Coronary artery (tissue), 2 donors: ENCODE measurements around the gene ABHD4.

Source experiments
- DNase-seq: peaks from one replicate; pipeline ENCODE4 v3.0.0-alpha.2; 2017; ENCODE audit warnings: low spot score
- H3K27ac ChIP-seq, 2 donors: fragments of 200-600 bp; sonication (generic); one replicate each; pipeline ENCODE4 v1.5.1; 2016 to 2019
- H3K4me3 ChIP-seq: fragments of 200-600 bp; sonication (generic); 2 replicates; pipeline ENCODE4 v1.5.1; 2016; ENCODE audit warnings: mild to moderate bottlenecking, moderate library complexity
- TF ChIP-seq, protein P1 (sequence below): fragments of 200-600 bp; sonication (generic); IDR thresholded peaks from one replicate; pipeline ENCODE4 v1.5.1; 2019; ENCODE audit warnings: antibody characterized with exemption

The ABHD4 gene

GRCh38 chr14:22569737-22570131 is 28.4 kb upstream of the ABHD4 start:
- Histone ChIP-seq H3K4me3 (no peak overlapping the region), H3K27ac (no peak overlapping the region)
- TF ChIP-seq, protein P1, sequence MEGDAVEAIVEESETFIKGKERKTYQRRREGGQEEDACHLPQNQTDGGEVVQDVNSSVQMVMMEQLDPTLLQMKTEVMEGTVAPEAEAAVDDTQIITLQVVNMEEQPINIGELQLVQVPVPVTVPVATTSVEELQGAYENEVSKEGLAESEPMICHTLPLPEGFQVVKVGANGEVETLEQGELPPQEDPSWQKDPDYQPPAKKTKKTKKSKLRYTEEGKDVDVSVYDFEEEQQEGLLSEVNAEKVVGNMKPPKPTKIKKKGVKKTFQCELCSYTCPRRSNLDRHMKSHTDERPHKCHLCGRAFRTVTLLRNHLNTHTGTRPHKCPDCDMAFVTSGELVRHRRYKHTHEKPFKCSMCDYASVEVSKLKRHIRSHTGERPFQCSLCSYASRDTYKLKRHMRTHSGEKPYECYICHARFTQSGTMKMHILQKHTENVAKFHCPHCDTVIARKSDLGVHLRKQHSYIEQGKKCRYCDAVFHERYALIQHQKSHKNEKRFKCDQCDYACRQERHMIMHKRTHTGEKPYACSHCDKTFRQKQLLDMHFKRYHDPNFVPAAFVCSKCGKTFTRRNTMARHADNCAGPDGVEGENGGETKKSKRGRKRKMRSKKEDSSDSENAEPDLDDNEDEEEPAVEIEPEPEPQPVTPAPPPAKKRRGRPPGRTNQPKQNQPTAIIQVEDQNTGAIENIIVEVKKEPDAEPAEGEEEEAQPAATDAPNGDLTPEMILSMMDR: no peak
- DNase-seq: no peak

DNA sequence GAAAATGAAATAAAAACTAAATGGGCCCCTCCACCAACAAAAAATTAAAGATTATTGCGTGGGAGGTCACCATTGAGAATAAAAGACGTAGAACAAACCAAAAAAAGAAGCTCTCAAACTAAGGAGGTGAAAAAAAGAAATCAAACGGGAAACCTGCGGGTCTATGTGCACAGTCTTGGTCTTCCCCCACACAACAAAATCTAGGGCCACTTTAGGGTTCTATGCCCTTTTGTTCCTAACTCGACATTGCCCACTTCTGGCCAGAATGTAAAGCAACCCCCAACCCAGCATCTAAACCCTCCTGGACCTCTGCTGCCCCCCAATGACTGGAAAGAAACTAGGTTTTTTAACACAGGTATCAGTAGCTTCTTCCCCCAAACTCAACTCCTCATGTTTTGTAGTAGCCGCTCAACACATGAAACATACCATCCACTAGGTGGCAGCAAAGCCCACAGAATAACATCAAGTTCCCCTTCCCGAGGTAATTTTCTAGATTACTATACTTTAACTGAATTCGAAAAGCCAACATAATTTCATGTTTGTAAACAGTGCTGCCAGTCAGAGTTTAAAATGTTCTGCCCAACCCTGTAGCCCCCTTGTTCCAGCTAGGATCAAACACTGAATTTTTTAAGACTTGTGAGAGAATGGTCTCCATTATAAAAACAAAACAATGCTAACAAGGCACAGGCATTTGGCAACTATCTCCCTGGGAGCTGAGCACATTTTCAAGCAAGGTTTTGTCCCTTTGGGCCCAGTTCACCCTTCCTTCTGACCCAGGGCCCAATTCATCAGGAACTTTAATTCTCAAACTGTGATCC is 27.8 kb upstream of the ABHD4 start:
- Histone ChIP-seq H3K4me3 (peak overlapping the region; percentile 5), H3K27ac (peak overlapping the region; percentile 42 to 45)
- DNase-seq: no peak
- TF ChIP-seq, protein P1: peak; percentile 61

GRCh38 chr14:22572562-22573058 is 25.5 kb upstream of the ABHD4 start:
- TF ChIP-seq, protein P1: no peak
- DNase-seq: no peak
- Histone ChIP-seq H3K27ac (peak overlapping the region in 1 of 2 donors; percentile 39), H3K4me3 (no peak overlapping the region)

DNA sequence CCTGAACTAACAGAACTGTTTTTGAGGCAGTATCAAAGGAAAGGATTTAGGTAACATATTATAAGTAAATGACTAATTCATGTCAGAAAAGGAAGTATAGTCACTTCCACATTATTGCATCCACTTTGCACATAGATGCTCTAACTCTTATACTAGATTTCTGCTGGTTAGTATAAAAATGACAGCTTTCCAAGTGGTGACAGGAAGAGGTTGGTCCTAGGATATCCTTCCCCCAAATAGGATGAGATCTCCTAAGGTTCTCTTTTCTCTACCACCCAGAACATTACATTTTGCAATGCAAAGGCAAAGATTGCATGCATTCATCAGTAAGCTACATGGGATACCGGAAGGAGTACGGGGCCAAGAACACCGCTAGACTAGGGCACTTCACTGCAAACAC is 24.3 kb upstream of the ABHD4 start:
- H3K27ac ChIP-seq: no peak overlapping the region
- no peak for DNase-seq
- TF ChIP-seq, protein P1: no peak

GRCh38 chr14:22577334-22577908 is 20.7 kb upstream of the ABHD4 start:
- Histone ChIP-seq H3K27ac (no peak overlapping the region), H3K4me3 (no peak overlapping the region)
- TF ChIP-seq, protein P1: no peak
- DNase-seq: no peak

More for the DNA sequence above, 24.3 kb upstream of the ABHD4 start:
- H3K4me3 ChIP-seq: no peak overlapping the region

DNA sequence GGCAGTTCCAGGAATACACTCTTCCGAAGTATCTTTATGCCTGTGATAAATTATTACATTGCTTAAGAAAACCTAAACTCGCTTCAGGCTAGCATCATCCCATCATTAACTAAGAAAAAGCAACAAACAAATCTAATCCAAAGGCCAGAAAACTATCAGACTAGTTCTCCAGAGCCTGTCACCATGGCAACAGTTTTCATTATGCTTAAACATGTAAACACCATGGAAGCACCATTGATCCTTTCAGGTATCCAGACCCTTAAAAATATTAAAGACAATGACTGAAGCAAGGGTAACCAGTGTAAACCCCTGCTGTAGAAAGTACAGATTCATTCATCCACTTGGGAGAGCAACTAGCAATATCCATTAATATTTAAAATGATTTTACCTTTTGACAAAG is 18.9 kb upstream of the ABHD4 start:
- TF ChIP-seq, protein P1: no peak
- H3K4me3 ChIP-seq: no peak overlapping the region
- DNase-seq: no peak
- no peak overlapping the region for H3K27ac ChIP-seq

DNA sequence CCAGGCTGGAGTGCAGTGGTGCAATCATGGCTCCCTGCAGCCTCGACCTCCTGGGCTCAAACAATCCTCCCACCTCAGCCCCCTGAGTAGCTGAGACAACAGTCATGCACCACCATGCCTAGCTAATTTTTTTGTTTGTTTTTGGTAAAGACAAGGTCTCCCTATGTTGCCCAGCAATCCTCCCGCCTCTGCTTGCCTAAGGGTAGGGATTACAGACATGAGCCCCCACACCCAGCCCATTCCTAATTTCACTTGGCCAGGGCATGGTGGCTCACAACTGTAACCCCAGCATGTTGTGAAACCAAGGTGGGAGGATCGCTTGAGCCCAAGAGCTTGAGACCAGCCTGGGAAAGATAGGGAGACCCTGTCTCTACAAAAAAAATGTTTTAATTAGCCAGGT is 18.2 kb upstream of the ABHD4 start:
- TF ChIP-seq, protein P1: no peak
- Histone ChIP-seq H3K4me3 (no peak overlapping the region), H3K27ac (no peak overlapping the region)
- no peak for DNase-seq
